SK-N-SH (cell line): Measurements from ENCODE around the gene AGO4. TPM values are rescaled to one million over a fixed set of nuclear protein-coding genes. Genes with fewer than 3 reads are reported as not detected.

Experiments used
- CTCF ChIA-PET: fragments of 300-600, 350-600 bp; formaldehyde crosslinking; extraction: SDS; loops from one replicate; lab custom pipeline; 2021; lab: Yijun Ruan, JAX
- POLR2A ChIA-PET: fragments of 350-600 bp; sonication (Branson Sonifier 250); formaldehyde crosslinking; extraction: SDS; loops from one replicate; lab custom pipeline; 2020; ENCODE audit warnings: antibody characterized with exemption, inconsistent platforms; lab: Yijun Ruan, JAX
- DNase-seq: peaks from one replicate; pipeline ENCODE4 v3.0.0; 2012
- H2AFZ ChIP-seq: fragments of 200-600 bp; sonication (generic); 2 replicates; pipeline ENCODE4 v1.8.1; 2016; ENCODE audit warnings: antibody characterized with exemption, mild to moderate bottlenecking, low read depth
- H3F3A ChIP-seq: fragments of 200-600 bp; sonication (generic); replicated peaks from 2 replicates; pipeline ENCODE3; 2016; ENCODE audit warnings: antibody characterized with exemption, mild to moderate bottlenecking; ENCODE audit not compliant: insufficient read depth
- H3K27ac ChIP-seq, 2 experiments: fragments of 200-500 bp in 1 of 2; fragments of 200-600 bp in 1 of 2; sonication (Bioruptor generic) in 1 of 2; sonication (generic), shearing (Covaris generic) in 1 of 2; 2 replicates each; pipeline versions ENCODE4 v1.5.1 to v1.6.1; 2014 to 2016; ENCODE audit warnings: low read depth in 2 of 2, inconsistent platforms in 1 of 2, low read length in 1 of 2, mild to moderate bottlenecking in 1 of 2, mixed read lengths in 1 of 2
- H3K27me3 ChIP-seq: fragments of 200-600 bp; sonication (generic), shearing (Covaris generic); 2 replicates; pipeline ENCODE4 v1.6.1; 2016; ENCODE audit warnings: mixed run types; ENCODE audit not compliant: insufficient read depth
- H3K36me3 ChIP-seq, 2 experiments: fragments of 200-500 bp in 1 of 2; fragments of 200-600 bp in 1 of 2; sonication (Bioruptor generic) in 1 of 2; sonication (generic) in 1 of 2; replicated peaks in 1 of 2; 2 replicates each; pipeline versions ENCODE3 to v1.5.1; 2014 to 2016; ENCODE audit warnings: low read length in 1 of 2, mild to moderate bottlenecking in 1 of 2; ENCODE audit not compliant: insufficient read depth in 2 of 2, control insufficient read depth in 1 of 2
- H3K4me1 ChIP-seq, 2 experiments: fragments of 200-500 bp in 1 of 2; fragments of 200-600 bp in 1 of 2; sonication (Bioruptor generic) in 1 of 2; sonication (generic), shearing (Covaris generic) in 1 of 2; 2 replicates each; pipeline versions ENCODE4 v1.5.1 to v1.6.1; 2014 to 2016; ENCODE audit warnings: low read depth in 1 of 2, low read length in 1 of 2, mixed run types in 1 of 2; ENCODE audit not compliant: insufficient read depth in 2 of 2, control insufficient read depth in 1 of 2
- H3K4me2 ChIP-seq: fragments of 200-600 bp; sonication (generic), shearing (Covaris generic); 2 replicates; pipeline ENCODE4 v1.6.1; 2017; ENCODE audit warnings: mixed run types
- H3K4me3 ChIP-seq, 2 experiments: fragments of 200-500 bp in 1 of 2; fragments of 200-600 bp in 1 of 2; sonication (Bioruptor generic) in 1 of 2; sonication (generic), shearing (Covaris generic) in 1 of 2; 2 replicates each; pipeline versions ENCODE4 v1.5.1 to v1.8.1; 2014 to 2016; ENCODE audit warnings: low read depth in 2 of 2, inconsistent platforms in 1 of 2, low read length in 1 of 2, mild to moderate bottlenecking in 1 of 2, mixed read lengths in 1 of 2, moderate library complexity in 1 of 2
- H3K79me2 ChIP-seq: fragments of 200-600 bp; sonication (generic); 2 replicates; pipeline ENCODE4 v1.8.1; 2017; ENCODE audit warnings: mild to moderate bottlenecking; ENCODE audit not compliant: insufficient read depth
- H3K9ac ChIP-seq: fragments of 200-600 bp; sonication (generic); 2 replicates; pipeline ENCODE4 v1.6.1; 2017; ENCODE audit warnings: mixed run types
- H3K9me2 ChIP-seq: fragments of 200-600 bp; sonication (generic); 2 replicates; pipeline ENCODE4 v1.6.1; 2017; ENCODE audit warnings: mixed run types
- H3K9me3 ChIP-seq: fragments of 200-600 bp; sonication (generic); 2 replicates; pipeline ENCODE4 v1.6.1; 2017; ENCODE audit warnings: mixed run types, mild to moderate bottlenecking, moderate library complexity
- H4K20me1 ChIP-seq: fragments of 200-600 bp; sonication (generic); 2 replicates; pipeline ENCODE4 v1.6.1; 2017; ENCODE audit warnings: mild to moderate bottlenecking, mixed run types; ENCODE audit not compliant: insufficient read depth
- CTCF ChIP-seq: fragments of 200-600 bp; sonication (generic); IDR thresholded peaks from 2 replicates; pipeline ENCODE4 v1.6.1; 2017; ENCODE audit warnings: antibody characterized with exemption, mild to moderate bottlenecking, moderate library complexity
- ELF1 ChIP-seq: IDR thresholded peaks from 2 replicates; pipeline ENCODE4 v1.4.0; 2012
- EP300 ChIP-seq, 2 experiments: IDR thresholded peaks; 2 replicates each; pipeline versions ENCODE4 v1.4.0 to v1.6.1; 2012; ENCODE audit warnings: borderline replicate concordance in 1 of 2, low read depth in 1 of 2, low read length in 1 of 2
- FOXJ3 ChIP-seq: sonication (generic); formaldehyde crosslinking; IDR thresholded peaks from 2 replicates; pipeline ENCODE4 v1.5.1; 2020; ENCODE audit warnings: mild to moderate bottlenecking, missing genetic modification reagents
- FOXM1 ChIP-seq: IDR thresholded peaks from 2 replicates; pipeline ENCODE4 v1.4.0; 2012; ENCODE audit warnings: low read depth, mild to moderate bottlenecking
- IRF3 ChIP-seq: fragments of 150-350 bp; IDR thresholded peaks from 2 replicates; pipeline ENCODE4 v1.6.1; 2016; ENCODE audit warnings: mild to moderate bottlenecking, low read depth, low read length
- MEF2A ChIP-seq: IDR thresholded peaks from 2 replicates; pipeline ENCODE4 v1.4.0; 2012; ENCODE audit warnings: low read depth, borderline replicate concordance
- MXI1 ChIP-seq: IDR thresholded peaks from 2 replicates; pipeline ENCODE4 v1.6.1; 2012; ENCODE audit warnings: mild to moderate bottlenecking, low read depth, low read length, improper control_type of control experiment
- NFIC ChIP-seq: IDR thresholded peaks from 2 replicates; pipeline ENCODE4 v1.4.0; 2012; ENCODE audit warnings: borderline replicate concordance
- NRF1 ChIP-seq: IDR thresholded peaks from 2 replicates; pipeline ENCODE4 v1.6.1; 2012; ENCODE audit warnings: low read depth, mild to moderate bottlenecking, low read length
- PBX3 ChIP-seq: IDR thresholded peaks from 2 replicates; pipeline ENCODE4; 2012
- RFX5 ChIP-seq: IDR thresholded peaks from 2 replicates; pipeline ENCODE4 v1.6.1; 2012; ENCODE audit warnings: mild to moderate bottlenecking, improper control_type of control experiment, low read length
- RXRA ChIP-seq: IDR thresholded peaks from 2 replicates; pipeline ENCODE4 v1.4.0; 2012; ENCODE audit warnings: low read depth, mild to moderate bottlenecking, borderline replicate concordance
- SIN3A ChIP-seq: IDR thresholded peaks from 2 replicates; pipeline ENCODE4 v1.6.1; 2012; ENCODE audit warnings: low read depth, mild to moderate bottlenecking, low read length, moderate library complexity, borderline replicate concordance
- TEAD4 ChIP-seq: IDR thresholded peaks from 2 replicates; pipeline ENCODE4 v1.4.0; 2012; ENCODE audit warnings: mild to moderate bottlenecking, borderline replicate concordance; ENCODE audit not compliant: insufficient read depth
- USF1 ChIP-seq: IDR thresholded peaks from 2 replicates; pipeline ENCODE4 v1.4.0; 2012; ENCODE audit warnings: low read depth, borderline replicate concordance
- USF2 ChIP-seq: fragments of 150-350 bp; IDR thresholded peaks from 2 replicates; pipeline ENCODE4 v1.6.1; 2017; ENCODE audit warnings: antibody characterized with exemption, low read length, low read depth, borderline replicate concordance
- WGBS: methylation state at CpG from one replicate; pipeline ENCODE4 v1.1.6; 2017; ENCODE audit warnings: low lambda C conversion rate; 5-methylcytosine and 5-hydroxymethylcytosine counted together
- polyA plus RNA-seq, 3 experiments: library from polyadenylated mRNA; depleted of rRNA; stranded (reverse); fragments of >200 nt; gene quantifications; 2 replicates each; pipeline ENCODE4 v1.2.3, GENCODE V29; 2012

The AGO4 gene
- polyA plus RNA-seq, 1 of the 3 experiments (the other 2 are of a cell fraction): 4.8 TPM

- ChIA-PET CTCF (interaction anchor here (1.4 kb wide), 1 partner anchor 49 kb away, joined by 6 read pairs; the partner anchor contains the start of gene AGO1), POLR2A (no interaction called here)
- 91% methylated on average over 1 of the region's 2 CpGs for WGBS
- Histone ChIP-seq H2AFZ (no peak overlapping the region), H3K4me3 (no peak overlapping the region), H4K20me1 (no peaks in the 10 kb centered on the region), H3K9ac (no peak overlapping the region), H3K27ac (no peak overlapping the region), H3K79me2 (no peaks in the 10 kb centered on the region), H3K4me2 (no peak overlapping the region), H3F3A (no peaks in the 10 kb centered on the region), H3K4me1 (no peaks in the 10 kb centered on the region), H3K9me2 (no peaks in the 10 kb centered on the region), H3K9me3 (no peaks in the 10 kb centered on the region), H3K36me3 (peaks cover 29 to 63% of the 10 kb centered on the region in 2 experiments), H3K27me3 (no peaks in the 10 kb centered on the region)
- no peak for DNase-seq
- TF ChIP-seq MXI1 (no peak), IRF3 (no peak), TEAD4 (no peak), SIN3A (no peak), RXRA (no peak), PBX3 (no peak), USF1 (no peak), CTCF (no peak), NFIC (no peak), FOXJ3 (CRISPR knock-in tag) (no peak), USF2 (no peak), ELF1 (no peak), NRF1 (no peak), FOXM1 (no peak), EP300 (IDR thresholded peaks at IDR 0.05; ENCODE audit: borderline replicate concordance in 1 of 2, low read depth in 1 of 2, low read length in 1 of 2) (no peak), RFX5 (no peak), MEF2A (no peak)
Measured at GRCh38 chr1:35834218-35834617, 26.4 kb downstream of the AGO4 start.
